NCI-H2029 treated with DMSO at 0.1 percent for 48 hours (cell line): Measurements from ENCODE around the gene ZFPL1.
"Not testable (repeated sequence)": the region's sequence is repeated elsewhere in the genome, so short reads cannot be mapped to it uniquely, and the experiment has no call there.

Source experiments
- DNase-seq: peaks from one replicate; lab custom pipeline; 2025; lab: John Stamatoyannopoulos, UW

The ZFPL1 gene

DNA sequence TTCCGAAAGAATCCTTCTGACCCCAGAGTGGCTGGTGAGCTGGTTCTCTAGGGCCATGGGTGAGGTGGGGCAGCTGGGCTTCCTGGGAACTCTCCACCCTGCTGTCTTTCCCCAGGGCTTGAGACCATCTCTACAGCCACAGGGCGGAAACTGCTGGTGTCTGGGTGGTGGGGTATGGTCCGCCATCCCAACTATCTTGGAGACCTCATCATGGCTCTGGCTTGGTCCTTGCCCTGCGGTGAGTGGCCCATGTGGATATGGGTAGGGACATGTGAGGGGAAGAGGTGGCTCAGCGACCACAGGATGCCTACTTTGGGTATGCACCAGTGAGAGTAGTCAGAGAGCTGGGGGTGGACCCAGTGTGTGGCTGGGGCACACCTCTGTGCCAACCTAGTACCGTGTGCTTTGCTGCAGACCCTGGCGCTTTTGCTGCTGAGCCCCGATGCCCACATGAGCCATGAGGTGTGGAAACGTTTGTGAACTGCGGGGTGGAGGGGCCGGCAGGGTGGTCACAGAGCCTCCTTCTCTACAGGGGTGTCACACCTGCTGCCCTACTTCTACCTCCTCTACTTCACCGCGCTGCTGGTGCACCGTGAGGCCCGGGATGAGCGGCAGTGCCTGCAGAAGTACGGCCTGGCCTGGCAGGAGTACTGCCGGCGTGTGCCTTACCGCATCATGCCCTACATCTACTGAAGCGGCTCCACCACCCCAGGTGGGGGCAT, 31.5 kb downstream of the ZFPL1 start:
- no peak for DNase-seq

DNA sequence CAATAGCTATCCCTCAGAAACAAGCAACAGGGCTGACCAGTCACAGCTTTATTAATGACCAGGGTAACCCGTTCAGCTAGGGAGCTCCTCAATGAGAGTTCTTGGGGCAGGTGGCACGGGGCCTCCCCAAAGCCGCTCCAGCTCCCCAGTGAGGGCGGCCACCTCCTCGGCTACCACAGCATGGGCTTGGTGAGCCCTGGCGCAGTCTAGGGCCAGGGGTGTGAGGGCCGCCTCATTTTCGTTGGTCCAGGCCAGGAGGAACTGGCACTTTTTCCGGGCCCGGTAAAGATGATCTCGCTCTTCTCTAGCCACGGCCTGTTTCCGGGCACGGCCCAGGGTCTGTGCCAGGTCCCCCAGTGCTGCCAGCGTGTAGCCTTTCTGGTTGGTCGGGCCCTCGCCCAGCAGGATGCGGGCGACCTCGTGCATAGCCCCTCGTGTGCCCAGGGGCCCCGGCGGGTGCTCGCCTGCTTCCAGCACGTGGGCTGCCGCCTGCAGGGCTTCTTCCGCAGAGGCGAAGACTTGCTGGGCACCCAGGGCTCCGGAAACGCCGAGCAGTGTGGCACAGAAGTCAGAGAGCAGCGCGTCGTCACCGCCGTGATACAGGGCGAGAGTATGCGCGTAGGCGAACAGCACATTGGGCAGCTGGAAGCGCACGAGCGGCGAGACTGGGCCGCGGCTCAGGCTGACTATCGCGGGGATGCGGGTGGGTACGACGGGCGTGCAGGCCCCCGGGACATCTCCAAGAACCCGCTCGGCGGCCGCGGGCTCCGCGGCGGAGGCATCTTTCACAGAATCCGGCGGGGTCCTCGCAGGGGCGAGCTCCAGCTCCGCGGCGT, 32.6 kb downstream of the ZFPL1 start:
- DNase-seq: no peak

- DNase-seq: peak; percentile 93
Observed at GRCh38 chr11:65117206-65118096, 33.4 kb downstream of the ZFPL1 start, which contains the start of gene ZNHIT2. ZNHIT2 (minus strand) TSS chr11:65117701; CDS start chr11:65117653, 48 bp downstream.

- DNase-seq: no peak
Observed at GRCh38 chr11:65118097-65118837, 34.2 kb downstream of the ZFPL1 start.

- not testable (repeated sequence) for DNase-seq
Observed at GRCh38 chr11:65118891-65119669, 35.1 kb downstream of the ZFPL1 start.

DNA sequence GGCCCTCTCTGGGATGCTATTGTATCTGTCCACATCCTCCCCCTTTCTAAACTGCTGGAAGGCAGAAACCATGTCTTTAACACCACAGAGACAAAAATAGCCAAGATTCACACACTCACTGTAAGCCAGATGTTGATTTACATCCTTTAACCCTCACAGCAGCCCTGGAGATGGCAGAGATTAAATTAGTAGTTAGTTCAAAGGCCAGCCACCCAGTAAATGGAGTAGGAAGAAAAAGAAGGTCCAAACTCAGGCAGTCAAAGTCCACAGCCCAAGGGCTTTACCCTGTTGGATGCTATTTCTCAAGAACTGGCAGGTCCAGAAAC, 35.6 kb downstream of the ZFPL1 start:
- DNase-seq: no peak

DNA sequence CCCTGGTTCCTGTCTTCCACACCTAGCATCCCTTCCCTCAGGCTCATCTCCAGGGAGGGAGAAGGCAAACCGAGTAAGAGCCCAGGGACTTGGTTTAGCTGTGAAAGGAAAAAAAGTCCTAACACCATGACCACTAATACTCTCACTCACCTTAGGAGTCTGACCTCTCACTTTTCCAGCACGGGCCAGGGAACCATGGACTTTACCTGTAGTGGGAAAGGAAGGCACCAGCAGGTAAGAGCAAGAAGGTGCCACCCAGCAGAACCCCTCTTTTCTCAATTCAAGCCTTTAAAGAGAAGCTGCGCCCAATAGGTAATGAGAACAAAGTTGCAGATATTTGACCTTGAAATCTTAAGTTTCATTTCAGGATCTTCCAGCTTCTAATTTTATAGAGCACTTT, 36.8 kb downstream of the ZFPL1 start:
- no peak for DNase-seq

DNA sequence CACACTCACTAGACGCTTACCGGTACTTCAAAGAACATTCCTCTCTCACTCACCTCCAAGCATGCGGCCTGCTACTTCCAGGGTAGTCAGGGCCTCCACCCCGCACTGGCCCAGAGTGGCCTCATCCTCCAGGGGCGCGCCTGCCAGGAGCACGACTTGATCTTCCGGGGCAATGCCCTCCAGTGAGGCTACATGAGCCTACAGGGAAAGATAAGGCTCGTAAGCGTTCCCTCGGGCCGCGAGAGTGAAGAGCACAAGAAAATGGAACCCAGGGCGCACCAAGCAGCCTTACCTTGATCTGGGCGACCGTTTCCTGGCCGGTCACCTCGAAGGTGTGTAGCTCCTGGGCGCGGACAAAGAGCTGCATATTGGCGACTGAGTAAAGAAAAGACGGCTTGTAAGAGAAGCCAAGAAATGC, 37.4 kb downstream of the ZFPL1 start:
- no peak for DNase-seq

DNA sequence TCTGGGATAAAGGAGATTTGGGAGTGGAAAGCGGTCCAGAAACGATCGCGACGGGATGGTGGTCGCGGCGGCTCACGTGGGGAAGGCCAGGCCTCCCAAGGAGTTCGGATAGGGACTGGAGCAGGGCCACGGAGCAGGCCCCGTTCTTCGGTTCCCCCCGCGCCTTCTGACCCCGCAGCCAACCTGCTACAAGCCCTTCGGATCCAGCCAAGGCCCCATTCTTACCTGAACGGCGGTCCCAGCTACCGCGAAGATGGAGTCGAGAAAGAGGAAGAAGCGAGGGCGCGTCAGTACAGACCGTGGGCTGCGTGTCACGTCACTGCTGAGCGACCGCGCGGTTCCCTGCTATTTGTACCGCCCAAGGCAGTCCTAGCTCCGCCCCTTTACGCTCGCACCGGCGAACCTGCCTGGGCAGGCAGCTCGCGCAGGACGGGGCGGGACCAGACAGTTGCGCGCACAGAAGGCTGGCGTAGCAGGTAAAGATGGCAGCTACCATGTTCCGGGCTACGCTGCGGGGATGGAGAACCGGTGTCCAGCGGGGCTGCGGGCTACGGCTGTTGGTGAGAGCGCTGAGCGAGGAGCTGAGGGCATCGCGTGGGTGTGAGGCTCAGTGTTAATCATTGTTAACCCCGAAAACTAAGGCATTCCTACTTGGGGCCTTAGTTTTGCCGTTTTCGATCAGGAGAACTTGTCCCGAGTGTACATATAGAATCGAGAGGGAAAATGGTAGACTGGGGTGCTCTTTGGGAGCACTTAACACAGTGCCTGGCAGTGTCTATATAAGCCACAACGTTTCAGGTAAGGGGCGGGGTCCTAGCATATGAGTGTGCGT, 38.1 kb downstream of the ZFPL1 start, which contains the start of the genes FAU and MRPL49:
FAU (minus strand) TSS at position 270 of the 832 bp plus-strand sequence. CDS start 321 bp downstream, outside the sequence.
MRPL49 (plus strand) TSS at position 457 of the 832 bp plus-strand sequence; CDS start at position 483, 26 bp downstream.
- peak; percentile 96 for DNase-seq

DNA sequence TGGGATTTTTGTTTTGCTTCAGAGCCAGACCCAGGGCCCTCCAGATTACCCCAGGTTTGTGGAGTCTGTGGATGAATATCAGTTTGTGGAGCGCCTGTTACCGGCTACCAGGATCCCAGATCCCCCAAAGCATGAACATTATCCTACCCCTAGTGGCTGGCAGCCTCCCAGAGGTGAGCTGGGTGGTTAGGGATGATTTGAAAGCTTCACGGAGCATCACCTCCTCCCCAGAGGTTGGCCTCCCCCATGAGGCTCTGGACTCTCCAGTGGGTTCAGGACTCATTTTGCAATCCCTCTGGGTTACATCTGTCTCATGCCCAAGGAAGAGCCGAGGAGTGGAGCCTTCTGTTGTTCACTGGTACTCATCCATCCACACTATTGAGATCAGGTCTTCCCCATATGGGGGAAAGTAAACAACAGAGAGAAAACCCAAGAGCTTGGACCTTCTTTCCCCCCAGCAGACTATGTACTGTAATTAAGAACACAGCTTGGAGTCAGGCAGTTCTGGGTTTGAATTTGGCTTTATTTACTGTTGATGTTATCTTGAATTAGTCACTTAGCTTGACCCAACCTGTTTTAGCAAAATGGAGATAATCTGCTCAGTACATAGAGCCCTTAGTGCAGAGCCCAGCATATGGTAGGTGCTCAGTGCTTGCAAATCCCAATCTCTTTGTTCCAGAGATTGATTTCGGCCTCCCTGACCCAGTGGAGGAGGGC, 40.6 kb downstream of the ZFPL1 start:
- no peak for DNase-seq

DNA sequence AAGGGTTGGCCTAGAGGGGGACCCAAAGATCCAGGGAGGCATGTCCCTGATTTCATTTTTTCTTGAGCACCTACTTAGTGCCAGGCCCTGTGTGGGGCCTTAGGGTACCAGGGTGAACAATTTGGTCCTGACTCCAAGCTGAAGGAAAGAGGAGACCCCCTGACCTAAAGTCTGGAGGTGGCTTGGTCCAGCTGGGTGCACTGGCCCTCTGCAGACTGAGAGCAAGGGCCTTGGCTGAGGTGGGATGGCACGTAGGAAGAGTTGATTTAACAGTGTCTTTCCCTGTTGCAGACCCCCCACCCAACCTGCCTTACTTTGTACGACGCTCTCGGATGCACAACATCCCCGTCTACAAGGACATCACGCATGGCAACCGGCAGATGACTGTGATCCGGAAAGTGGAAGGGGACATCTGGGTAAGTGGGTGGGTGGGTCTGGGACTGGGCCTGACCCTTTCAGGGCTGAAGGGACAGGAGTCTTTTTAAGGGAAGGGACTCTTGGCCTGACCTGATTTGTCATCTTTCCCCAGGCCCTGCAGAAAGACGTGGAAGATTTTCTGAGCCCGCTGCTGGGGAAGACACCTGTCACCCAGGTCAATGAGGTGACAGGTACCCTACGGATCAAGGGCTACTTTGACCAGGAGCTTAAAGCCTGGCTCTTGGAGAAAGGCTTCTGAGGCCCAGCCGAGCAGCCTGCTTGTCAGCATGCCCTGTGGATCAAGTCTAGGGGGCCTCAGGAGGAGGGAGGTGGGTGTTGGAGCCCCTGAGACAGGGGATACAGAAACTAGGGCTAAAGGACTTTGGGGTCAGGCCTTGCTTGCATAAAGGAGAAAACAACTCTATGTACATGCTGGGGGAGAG, 41.4 kb downstream of the ZFPL1 start:
- DNase-seq: no peak

- DNase-seq: no peak
Observed at GRCh38 chr11:65126624-65127274, 42.7 kb downstream of the ZFPL1 start.

- DNase-seq: no peak
Observed at GRCh38 chr11:65127473-65128181, 43.6 kb downstream of the ZFPL1 start.

- DNase-seq: no peak
Observed at GRCh38 chr11:65128182-65129145, 44.4 kb downstream of the ZFPL1 start.

GRCh38 chr11:65129649-65130441, 45.8 kb downstream of the ZFPL1 start:
- no peak for DNase-seq
